CD4-positive, alpha-beta T cell (primary cell): ENCODE data around the gene L1TD1. TPM values are rescaled to one million over a fixed set of nuclear protein-coding genes. Genes with fewer than 3 reads are reported as not detected.
"Not testable (repeated sequence)": the region's sequence is repeated elsewhere in the genome, so short reads cannot be mapped to it uniquely, and the experiment has no call there.

Experiments
- ATAC-seq: fragments of 200-7000 bp; cut with Tn5 transposase; one replicate; pipeline ENCODE4 v1.10.0; 2022; ENCODE audit warnings: mild to moderate bottlenecking; ENCODE audit not compliant: poor library complexity
- CTCF ChIA-PET: fragments of 350-600 bp; sonication (Branson Sonifier 250); formaldehyde crosslinking; loops from one replicate; lab custom pipeline; 2021; ENCODE audit warnings: antibody characterized with exemption, inconsistent platforms; lab: Charles Lee
- POLR2A ChIA-PET: fragments of 350-600 bp; sonication (Branson Sonifier 250); formaldehyde crosslinking; loops from one replicate; lab custom pipeline; 2021; ENCODE audit warnings: antibody characterized with exemption, inconsistent platforms; lab: Charles Lee
- DNase-seq, 14 experiments: peaks; one replicate each; pipeline ENCODE4 v3.0.0-alpha.2; 2013 to 2020; ENCODE audit warnings: mixed read lengths in 2 of 14
- H3K27ac ChIP-seq, 2 donors: one replicate each; pipeline versions ENCODE4 v1.5.1 to v1.7.0; 2013; ENCODE audit warnings: low read length in 2 of 2, low read depth in 1 of 2, mild to moderate bottlenecking in 1 of 2
- H3K27me3 ChIP-seq, 2 experiments: 1 replicate in 1 of 2; 2 replicates in 1 of 2; pipeline versions ENCODE4 v1.6.1 to v1.7.0; 2013; ENCODE audit warnings: low read length in 2 of 2, control low read depth in 1 of 2, mild to moderate bottlenecking in 1 of 2, moderate library complexity in 1 of 2; ENCODE audit not compliant: insufficient read depth in 2 of 2, control insufficient read depth in 1 of 2
- H3K36me3 ChIP-seq: one replicate; pipeline ENCODE4 v1.6.1; 2013; ENCODE audit warnings: low read length, control low read depth; ENCODE audit not compliant: insufficient read depth
- H3K4me1 ChIP-seq: one replicate; pipeline ENCODE4 v1.6.1; 2013; ENCODE audit warnings: low read length, control low read depth; ENCODE audit not compliant: insufficient read depth
- H3K4me3 ChIP-seq: one replicate; pipeline ENCODE4 v1.5.1; 2013; ENCODE audit warnings: mild to moderate bottlenecking, low read length, moderate library complexity
- H3K9me3 ChIP-seq, 2 experiments: 1 replicate in 1 of 2; 2 replicates in 1 of 2; pipeline versions ENCODE4 v1.6.1 to v1.7.0; 2013; ENCODE audit warnings: low read length in 2 of 2, mild to moderate bottlenecking in 2 of 2, control low read depth in 1 of 2, moderate library complexity in 1 of 2; ENCODE audit not compliant: control insufficient read depth in 1 of 2, insufficient read depth in 1 of 2
- H3K27ac Mint-ChIP-seq: one replicate; pipeline ENCODE4 v1.8.0; 2020; ENCODE audit warnings: mixed read lengths
- H3K27me3 Mint-ChIP-seq: one replicate; pipeline ENCODE4 v1.8.0; 2021; ENCODE audit warnings: mixed read lengths
- H3K36me3 Mint-ChIP-seq: one replicate; pipeline ENCODE4 v1.8.0; 2021; ENCODE audit warnings: low read depth, mixed read lengths
- H3K4me1 Mint-ChIP-seq: one replicate; pipeline ENCODE4 v1.8.0; 2021; ENCODE audit warnings: low read depth, mixed read lengths
- H3K4me3 Mint-ChIP-seq: one replicate; pipeline ENCODE4 v1.8.0; 2020; ENCODE audit warnings: mild to moderate bottlenecking, mixed read lengths
- H3K9me3 Mint-ChIP-seq: one replicate; pipeline ENCODE4 v1.8.0; 2020; ENCODE audit warnings: mixed read lengths
- CTCF ChIP-seq: fragments of 200-600 bp; IDR thresholded peaks from one replicate; pipeline ENCODE4 v1.8.0; 2022; ENCODE audit warnings: antibody characterized with exemption, mild to moderate bottlenecking
- intact Hi-C, 2 experiments: fragments of 100-400 bp; cut with DNase I in 1 of 2; cut with micrococcal nuclease in 1 of 2; formaldehyde crosslinking; loops; one replicate each; pipeline versions ENCODE4 v1.15.1 to v1.9.0; 2023 to 2025; cut with DNase I, micrococcal nuclease
- total RNA-seq, 174 experiments: library from RNA in 2 of 174; stranded (reverse) in 2 of 174; gene quantifications; one replicate each; pipeline ENCODE4 v1.2.3 and lab custom pipeline; 2021 to 2026

L1TD1 gene
- total RNA-seq, 2 experiments from 2014 or later = 0.06 TPM; not detected in 1

- POLR2A ChIA-PET = no interaction called here
- no peaks in the 10 kb centered on the region for H3K9me3 Mint-ChIP-seq
- CTCF ChIA-PET = interaction anchor here (0.8 kb wide), 1 partner anchor 568 kb away, joined by 3 read pairs; no protein-coding TSS in a partner anchor
- Histone ChIP-seq H3K27ac (no peak overlapping the region), H3K4me1 (no peaks in the 10 kb centered on the region), H3K4me3 (no peak overlapping the region), H3K9me3 (no peaks in the 10 kb centered on the region), H3K36me3 (no peaks in the 10 kb centered on the region), H3K27me3 (no peaks in the 10 kb centered on the region)
- no peaks in the 10 kb centered on the region for H3K4me1 Mint-ChIP-seq
- no peak overlapping the region for H3K27ac Mint-ChIP-seq
- TF ChIP-seq CTCF = no peak
- H3K27me3 Mint-ChIP-seq = no peaks in the 10 kb centered on the region
- H3K36me3 Mint-ChIP-seq = no peaks in the 10 kb centered on the region
- no peak for DNase-seq
- no peak for ATAC-seq
- no peak overlapping the region for H3K4me3 Mint-ChIP-seq
- intact Hi-C loops = no loop called here
These were observed 16.3 kb upstream of the L1TD1 start for GRCh38 chr1:62178372-62178771.

- H3K27ac Mint-ChIP-seq, DNase-seq, H3K27me3 Mint-ChIP-seq, H3K4me1 ChIP-seq, POLR2A ChIA-PET, H3K9me3 ChIP-seq, H3K4me3 ChIP-seq, H3K9me3 Mint-ChIP-seq, H3K27ac ChIP-seq, H3K27me3 ChIP-seq, ATAC-seq, intact Hi-C loops, H3K36me3 ChIP-seq, CTCF ChIA-PET, H3K4me1 Mint-ChIP-seq, H3K36me3 Mint-ChIP-seq, H3K4me3 Mint-ChIP-seq: not testable (repeated sequence)
These were observed 14.6 kb upstream of the L1TD1 start for GRCh38 chr1:62180054-62180453.

- H3K9me3 Mint-ChIP-seq = no peaks in the 10 kb centered on the region
- no peaks in the 10 kb centered on the region for H3K36me3 ChIP-seq
- ATAC-seq (no peak), DNase-seq (no peak)
- no peak overlapping the region for H3K4me3 Mint-ChIP-seq
- H3K27me3 Mint-ChIP-seq = no peaks in the 10 kb centered on the region
- no peak overlapping the region for H3K27ac ChIP-seq
- no peaks in the 10 kb centered on the region for H3K9me3 ChIP-seq
- H3K4me1 ChIP-seq = no peaks in the 10 kb centered on the region
- H3K4me1 Mint-ChIP-seq = no peaks in the 10 kb centered on the region
- H3K36me3 Mint-ChIP-seq = no peaks in the 10 kb centered on the region
- CTCF ChIA-PET = no interaction called here
- intact Hi-C loops = no loop called here
- H3K27me3 ChIP-seq = no peaks in the 10 kb centered on the region
- H3K27ac Mint-ChIP-seq = no peak overlapping the region
- H3K4me3 ChIP-seq = no peak overlapping the region
- POLR2A ChIA-PET = no interaction called here
- TF ChIP-seq CTCF = no peak
These were observed 14.0 kb upstream of the L1TD1 start for GRCh38 chr1:62180639-62181038.

- H3K27ac Mint-ChIP-seq = no peak overlapping the region
- intact Hi-C loops = no loop called here
- Histone ChIP-seq H3K27ac (no peak overlapping the region), H3K9me3 (no peaks in the 10 kb centered on the region), H3K27me3 (no peaks in the 10 kb centered on the region), H3K4me3 (no peak overlapping the region), H3K36me3 (no peaks in the 10 kb centered on the region), H3K4me1 (no peaks in the 10 kb centered on the region)
- no peak for ATAC-seq
- no peak overlapping the region for H3K4me3 Mint-ChIP-seq
- TF ChIP-seq CTCF = no peak
- no peaks in the 10 kb centered on the region for H3K36me3 Mint-ChIP-seq
- H3K9me3 Mint-ChIP-seq = no peaks in the 10 kb centered on the region
- POLR2A ChIA-PET = no interaction called here
- no peak for DNase-seq
- H3K27me3 Mint-ChIP-seq = no peaks in the 10 kb centered on the region
- no peaks in the 10 kb centered on the region for H3K4me1 Mint-ChIP-seq
- CTCF ChIA-PET = no interaction called here
These were observed 13.1 kb upstream of the L1TD1 start for GRCh38 chr1:62181532-62181931.

GRCh38 chr1:62182157-62182556 is 12.5 kb upstream of the L1TD1 start:
- ATAC-seq, CTCF ChIA-PET: not testable (repeated sequence)

More at GRCh38 chr1:62182157-62182556, 12.5 kb upstream of the L1TD1 start:
- H3K4me3 Mint-ChIP-seq, H3K4me3 ChIP-seq, H3K9me3 ChIP-seq, H3K4me1 Mint-ChIP-seq, DNase-seq, H3K27me3 ChIP-seq, H3K27ac Mint-ChIP-seq, H3K36me3 Mint-ChIP-seq, H3K36me3 ChIP-seq, POLR2A ChIA-PET, H3K27ac ChIP-seq, H3K9me3 Mint-ChIP-seq, H3K4me1 ChIP-seq, intact Hi-C loops, H3K27me3 Mint-ChIP-seq: not testable (repeated sequence)
